ENCODE measurements around the gene ANLN. TPM values are rescaled to one million over a fixed set of nuclear protein-coding genes. Genes with fewer than 3 reads are reported as not detected.

ANLN gene
- total RNA-seq, 1 experiment from 2014 or later = 130 TPM

DNA sequence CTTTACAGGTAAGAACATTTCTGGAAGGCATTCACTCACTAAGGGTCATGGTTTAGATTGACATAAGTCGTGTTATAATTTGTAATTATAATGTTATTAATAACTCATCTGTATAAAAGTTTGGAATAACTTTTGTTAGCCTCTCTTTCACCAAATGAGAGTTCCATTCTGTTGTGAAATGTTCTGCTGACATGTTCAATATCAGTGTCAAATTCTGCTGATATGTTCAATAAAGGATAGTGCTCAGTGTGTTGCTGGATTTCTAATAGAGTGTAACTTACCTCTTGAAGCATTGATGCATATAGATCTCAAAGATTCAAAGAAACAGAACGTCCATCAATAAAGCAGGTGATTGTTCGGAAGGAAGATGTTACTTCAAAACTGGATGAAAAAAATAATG, 30.6 kb downstream of the ANLN start:
- Histone ChIP-seq H3K79me2 (ENCODE audit: insufficient read depth, low read length) (peaks cover 67% of the 10 kb centered on the region), H2AFZ (ENCODE audit: low read depth, low read length, poor library complexity, severe bottlenecking) (no peak overlapping the region), H3K36me3 (ENCODE audit: control insufficient read depth in 1 of 2, insufficient read depth in 2 of 2, low read length in 2 of 2) (peaks cover 66 to 73% of the 10 kb centered on the region in 2 experiments), H3K4me3 (replicated peaks in 1 of 2; ENCODE audit: low read depth in 1 of 2, low read length in 2 of 2) (no peak overlapping the region), H3K4me1 (ENCODE audit: control insufficient read depth in 1 of 2, insufficient read depth in 2 of 2, low read length in 2 of 2) (no peaks in the 10 kb centered on the region), H3K9ac (ENCODE audit: low read length) (no peak overlapping the region), H3K27ac (ENCODE audit: low read depth, low read length) (no peak overlapping the region), H3K27me3 (ENCODE audit: insufficient read depth, low read length) (no peaks in the 10 kb centered on the region), H4K20me1 (ENCODE audit: insufficient read depth) (peaks cover 4% of the 10 kb centered on the region; the same call in 1 of the 2 replicates), H3K4me2 (ENCODE audit: low read length) (no peak overlapping the region), H3K9me2 (ENCODE audit: insufficient read depth) (no peaks in the 10 kb centered on the region), H3K9me3 (ENCODE audit: control insufficient read depth in 1 of 2, insufficient read depth in 1 of 2, low read depth in 1 of 2, low read length in 2 of 2) (no peaks in the 10 kb centered on the region)
- ChIA-PET CTCF (no interaction called here), RAD21 (ENCODE audit: low non-redundant PET in 1 of 2, low total read pairs in 2 of 2, uncharacterized antibody in 2 of 2, unreplicated experiment in 2 of 2) (no interaction called here), POLR2A (no interaction called here)
- no TSS peak for BruUV-seq (replicated peaks)
- intact Hi-C loops (cut with micrococcal nuclease) = no loop called here
- no peak for ATAC-seq
- TF ChIP-seq SRF (IDR thresholded peaks at IDR 0.05; ENCODE audit: low read depth) (no peak), EZH2phosphoT487 (IDR thresholded peaks at IDR 0.05; ENCODE audit: borderline replicate concordance) (no peak), JUND (IDR thresholded peaks at IDR 0.05) (no peak), TCF7L2 (IDR thresholded peaks at IDR 0.05; ENCODE audit: borderline replicate concordance, extremely low read depth, insufficient read depth, insufficient read length) (no peak), RAD21 (IDR thresholded peaks at IDR 0.05; ENCODE audit: low read depth) (no peak), ZFX (IDR thresholded peaks at IDR 0.05) (no peak)
- TF ChIP-seq, protein P1, sequence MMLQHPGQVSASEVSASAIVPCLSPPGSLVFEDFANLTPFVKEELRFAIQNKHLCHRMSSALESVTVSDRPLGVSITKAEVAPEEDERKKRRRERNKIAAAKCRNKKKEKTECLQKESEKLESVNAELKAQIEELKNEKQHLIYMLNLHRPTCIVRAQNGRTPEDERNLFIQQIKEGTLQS (IDR thresholded peaks at IDR 0.05) = no peak
- DNase-seq (ENCODE audit: low read depth, low spot score) = no peak

DNA sequence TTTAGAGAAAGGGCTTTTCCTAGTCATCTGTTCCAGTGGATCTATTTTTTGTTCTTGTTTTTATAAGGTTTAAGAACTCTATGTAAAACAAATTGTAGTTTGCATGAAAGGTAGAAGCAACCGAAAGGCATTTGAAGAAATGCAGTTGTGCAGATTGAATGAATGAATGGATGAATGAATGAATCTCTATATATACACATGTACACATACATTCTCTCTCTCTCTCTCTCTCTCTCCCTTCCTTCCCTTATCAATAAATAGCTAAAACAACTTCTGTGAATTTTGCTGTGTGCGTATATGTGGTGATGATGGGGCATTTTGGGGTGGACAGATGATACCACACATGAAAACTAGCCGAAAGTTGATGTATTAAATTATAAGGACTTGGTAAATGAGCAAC, 32.4 kb downstream of the ANLN start:
- Histone ChIP-seq H3K27ac (ENCODE audit: low read depth, low read length) (no peak overlapping the region), H3K9ac (ENCODE audit: low read length) (no peak overlapping the region), H2AFZ (ENCODE audit: low read depth, low read length, poor library complexity, severe bottlenecking) (no peak overlapping the region), H3K9me3 (ENCODE audit: control insufficient read depth in 1 of 2, insufficient read depth in 1 of 2, low read depth in 1 of 2, low read length in 2 of 2) (no peaks in the 10 kb centered on the region), H3K79me2 (ENCODE audit: insufficient read depth, low read length) (peaks cover 67% of the 10 kb centered on the region), H3K36me3 (ENCODE audit: control insufficient read depth in 1 of 2, insufficient read depth in 2 of 2, low read length in 2 of 2) (peaks cover 69 to 71% of the 10 kb centered on the region in 2 experiments), H3K4me1 (ENCODE audit: control insufficient read depth in 1 of 2, insufficient read depth in 2 of 2, low read length in 2 of 2) (no peaks in the 10 kb centered on the region), H4K20me1 (ENCODE audit: insufficient read depth) (peaks cover 4% of the 10 kb centered on the region; the same call in 1 of the 2 replicates), H3K4me2 (ENCODE audit: low read length) (no peak overlapping the region), H3K27me3 (ENCODE audit: insufficient read depth, low read length) (no peaks in the 10 kb centered on the region), H3K9me2 (ENCODE audit: insufficient read depth) (no peaks in the 10 kb centered on the region), H3K4me3 (replicated peaks in 1 of 2; ENCODE audit: low read depth in 1 of 2, low read length in 2 of 2) (no peak overlapping the region)
- POLR2A ChIA-PET = no interaction called here
- CTCF ChIA-PET = no interaction called here
- intact Hi-C loops (cut with micrococcal nuclease) = no loop called here
- RAD21 ChIA-PET (ENCODE audit: low non-redundant PET in 1 of 2, low total read pairs in 2 of 2, uncharacterized antibody in 2 of 2, unreplicated experiment in 2 of 2) = no interaction called here
- BruUV-seq (replicated peaks) = no TSS peak
- DNase-seq (ENCODE audit: low read depth, low spot score) = no peak
- no peak for TF ChIP-seq ZFX (IDR thresholded peaks at IDR 0.05)
- ATAC-seq = no peak
